ENCODE results near the gene ACOT7.

Gene ACOT7

DNA sequence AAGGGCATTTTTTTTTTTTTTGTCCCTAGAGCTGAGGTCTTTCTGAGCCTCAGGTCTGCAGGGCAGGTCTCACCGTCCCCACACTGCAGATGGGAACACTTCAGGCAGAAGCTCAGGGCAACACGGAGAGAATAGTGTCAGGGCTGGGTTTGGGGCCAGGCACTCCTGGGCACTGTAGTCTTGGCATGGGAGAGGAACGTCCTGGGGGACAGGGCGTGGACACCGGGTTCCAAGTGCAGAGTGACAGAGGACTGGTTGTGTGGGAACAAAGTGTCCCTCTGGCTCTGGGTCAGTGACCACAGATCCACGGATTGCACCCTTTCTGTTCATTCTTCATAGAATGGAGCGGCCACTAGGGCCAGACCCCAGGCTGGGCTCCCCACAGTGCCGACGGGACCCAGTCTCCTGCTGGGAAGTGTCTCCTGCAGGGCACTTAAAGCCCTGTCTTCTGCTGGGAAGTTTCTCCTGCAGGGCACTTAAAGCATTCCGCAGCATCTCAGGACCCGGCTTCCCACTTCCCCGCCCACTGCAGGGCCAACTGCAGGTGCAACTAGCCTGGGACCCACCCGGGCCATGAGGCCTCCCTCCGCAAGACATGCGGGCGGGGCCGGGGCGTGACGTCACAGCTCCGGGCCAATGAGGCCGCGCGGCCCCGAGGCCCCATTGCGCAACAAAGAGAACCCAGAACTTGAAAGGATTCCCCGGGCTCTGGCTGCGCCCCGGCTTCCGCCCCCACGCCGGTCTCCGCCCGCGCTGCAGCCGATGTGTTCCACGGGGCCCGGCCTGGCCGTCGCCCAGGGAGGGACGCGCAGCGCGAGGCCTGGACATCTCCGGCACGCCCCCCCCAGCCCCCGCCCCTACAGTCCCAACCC is 133.8 kb downstream of the ACOT7 start:
- peak overlapping the region; percentile 89 for H3K4me2 ChIP-seq (ENCODE audit: low read length)
- H3K79me2 ChIP-seq (ENCODE audit: insufficient read depth, low read length), result no peaks in the 10 kb centered on the region
- H3K4me3 ChIP-seq (ENCODE audit: low read depth, low read length, poor library complexity, severe bottlenecking), result peak overlapping the region; percentile 65
- H3K9ac ChIP-seq (ENCODE audit: low read length), result no peak overlapping the region
- H3K27me3 ChIP-seq (ENCODE audit: insufficient read depth, low read length), result peaks cover 4% of the 10 kb centered on the region; the same call in 1 of the 2 replicates
- no peaks in the 10 kb centered on the region for H3K9me2 ChIP-seq (ENCODE audit: low read depth, low read length)
- TF ChIP-seq EZH2 (IDR thresholded peaks at IDR 0.05; ENCODE audit: borderline replicate concordance, low read length), result no peak
- TF ChIP-seq, protein P1, sequence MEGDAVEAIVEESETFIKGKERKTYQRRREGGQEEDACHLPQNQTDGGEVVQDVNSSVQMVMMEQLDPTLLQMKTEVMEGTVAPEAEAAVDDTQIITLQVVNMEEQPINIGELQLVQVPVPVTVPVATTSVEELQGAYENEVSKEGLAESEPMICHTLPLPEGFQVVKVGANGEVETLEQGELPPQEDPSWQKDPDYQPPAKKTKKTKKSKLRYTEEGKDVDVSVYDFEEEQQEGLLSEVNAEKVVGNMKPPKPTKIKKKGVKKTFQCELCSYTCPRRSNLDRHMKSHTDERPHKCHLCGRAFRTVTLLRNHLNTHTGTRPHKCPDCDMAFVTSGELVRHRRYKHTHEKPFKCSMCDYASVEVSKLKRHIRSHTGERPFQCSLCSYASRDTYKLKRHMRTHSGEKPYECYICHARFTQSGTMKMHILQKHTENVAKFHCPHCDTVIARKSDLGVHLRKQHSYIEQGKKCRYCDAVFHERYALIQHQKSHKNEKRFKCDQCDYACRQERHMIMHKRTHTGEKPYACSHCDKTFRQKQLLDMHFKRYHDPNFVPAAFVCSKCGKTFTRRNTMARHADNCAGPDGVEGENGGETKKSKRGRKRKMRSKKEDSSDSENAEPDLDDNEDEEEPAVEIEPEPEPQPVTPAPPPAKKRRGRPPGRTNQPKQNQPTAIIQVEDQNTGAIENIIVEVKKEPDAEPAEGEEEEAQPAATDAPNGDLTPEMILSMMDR (IDR thresholded peaks at IDR 0.05; ENCODE audit: low read length), result no peak
- no peaks in the 10 kb centered on the region for H3K9me3 ChIP-seq (ENCODE audit: low read length)
- peaks cover 3% of the 10 kb centered on the region for H3K4me1 ChIP-seq (ENCODE audit: insufficient read depth, low read length, severe bottlenecking)
- no peaks in the 10 kb centered on the region for H4K20me1 ChIP-seq (ENCODE audit: insufficient read depth, low read length)
- no peak overlapping the region for H3K27ac ChIP-seq (ENCODE audit: low read depth, low read length, poor library complexity, severe bottlenecking)
- no peaks in the 10 kb centered on the region for H3F3A ChIP-seq (ENCODE audit: insufficient read depth, low read length)
- H2AFZ ChIP-seq (ENCODE audit: low read length), result no peak overlapping the region
- H3K36me3 ChIP-seq (ENCODE audit: insufficient read depth, low read length), result no peaks in the 10 kb centered on the region

- no peak overlapping the region for H3K27ac ChIP-seq (ENCODE audit: low read depth, low read length, poor library complexity, severe bottlenecking)
- H3K4me1 ChIP-seq (ENCODE audit: insufficient read depth, low read length, severe bottlenecking), result peaks cover 3% of the 10 kb centered on the region
- H3K9me3 ChIP-seq (ENCODE audit: low read length), result no peaks in the 10 kb centered on the region
- no peak overlapping the region for H3K9ac ChIP-seq (ENCODE audit: low read length)
- no peaks in the 10 kb centered on the region for H4K20me1 ChIP-seq (ENCODE audit: insufficient read depth, low read length)
- H3F3A ChIP-seq (ENCODE audit: insufficient read depth, low read length), result no peaks in the 10 kb centered on the region
- H3K9me2 ChIP-seq (ENCODE audit: low read depth, low read length), result no peaks in the 10 kb centered on the region
- no peak for TF ChIP-seq EZH2 (IDR thresholded peaks at IDR 0.05; ENCODE audit: borderline replicate concordance, low read length)
- TF ChIP-seq, protein P1 (IDR thresholded peaks at IDR 0.05; ENCODE audit: low read length), result no peak
- no peaks in the 10 kb centered on the region for H3K27me3 ChIP-seq (ENCODE audit: insufficient read depth, low read length)
- no peaks in the 10 kb centered on the region for H3K36me3 ChIP-seq (ENCODE audit: insufficient read depth, low read length)
- H2AFZ ChIP-seq (ENCODE audit: low read length), result no peak overlapping the region
- H3K79me2 ChIP-seq (ENCODE audit: insufficient read depth, low read length), result no peaks in the 10 kb centered on the region
- H3K4me2 ChIP-seq (ENCODE audit: low read length), result no peak overlapping the region
- no peak overlapping the region for H3K4me3 ChIP-seq (ENCODE audit: low read depth, low read length, poor library complexity, severe bottlenecking)
Observed at GRCh38 chr1:6258675-6259074, 134.9 kb downstream of the ACOT7 start.

- Histone ChIP-seq H3K9ac (ENCODE audit: low read length) (no peak overlapping the region), H3K4me2 (ENCODE audit: low read length) (no peak overlapping the region), H3K79me2 (ENCODE audit: insufficient read depth, low read length) (no peaks in the 10 kb centered on the region), H3K27me3 (ENCODE audit: insufficient read depth, low read length) (no peaks in the 10 kb centered on the region), H2AFZ (ENCODE audit: low read length) (no peak overlapping the region), H3K36me3 (ENCODE audit: insufficient read depth, low read length) (no peaks in the 10 kb centered on the region), H3K4me1 (ENCODE audit: insufficient read depth, low read length, severe bottlenecking) (peaks cover 3% of the 10 kb centered on the region), H3K4me3 (ENCODE audit: low read depth, low read length, poor library complexity, severe bottlenecking) (no peak overlapping the region), H4K20me1 (ENCODE audit: insufficient read depth, low read length) (no peaks in the 10 kb centered on the region), H3K27ac (ENCODE audit: low read depth, low read length, poor library complexity, severe bottlenecking) (no peak overlapping the region), H3K9me3 (ENCODE audit: low read length) (no peaks in the 10 kb centered on the region), H3F3A (ENCODE audit: insufficient read depth, low read length) (no peaks in the 10 kb centered on the region), H3K9me2 (ENCODE audit: low read depth, low read length) (no peaks in the 10 kb centered on the region)
- TF ChIP-seq, protein P1 (IDR thresholded peaks at IDR 0.05; ENCODE audit: low read length), result no peak
- TF ChIP-seq EZH2 (IDR thresholded peaks at IDR 0.05; ENCODE audit: borderline replicate concordance, low read length), result no peak
Observed at GRCh38 chr1:6257541-6258069, 136.0 kb downstream of the ACOT7 start.
